IPS-15b (cell line): ENCODE measurements around the gene ANKRD13C.
"Not testable (repeated sequence)": the region's sequence is repeated elsewhere in the genome, so short reads cannot be mapped to it uniquely, and the experiment has no call there.

ENCODE experiments used
- H3K27me3 ChIP-seq: one replicate; pipeline ENCODE4 v1.6.1; 2013; ENCODE audit warnings: low read length; ENCODE audit not compliant: control insufficient read depth, insufficient read depth
- H3K36me3 ChIP-seq: one replicate; pipeline ENCODE4 v1.6.1; 2013; ENCODE audit warnings: low read length; ENCODE audit not compliant: control insufficient read depth, insufficient read depth
- H3K4me1 ChIP-seq: one replicate; pipeline ENCODE4 v1.6.1; 2013; ENCODE audit warnings: mild to moderate bottlenecking, low read length; ENCODE audit not compliant: control insufficient read depth, insufficient read depth
- H3K4me3 ChIP-seq: one replicate; pipeline ENCODE4 v1.5.1; 2013; ENCODE audit warnings: low read depth, low read length
- H3K9ac ChIP-seq: one replicate; pipeline ENCODE4 v1.6.1; 2013; ENCODE audit warnings: low read depth, mild to moderate bottlenecking, low read length
- H3K9me3 ChIP-seq: one replicate; pipeline ENCODE4 v1.6.1; 2013; ENCODE audit warnings: mild to moderate bottlenecking, low read length; ENCODE audit not compliant: control insufficient read depth, insufficient read depth

ANKRD13C gene

DNA sequence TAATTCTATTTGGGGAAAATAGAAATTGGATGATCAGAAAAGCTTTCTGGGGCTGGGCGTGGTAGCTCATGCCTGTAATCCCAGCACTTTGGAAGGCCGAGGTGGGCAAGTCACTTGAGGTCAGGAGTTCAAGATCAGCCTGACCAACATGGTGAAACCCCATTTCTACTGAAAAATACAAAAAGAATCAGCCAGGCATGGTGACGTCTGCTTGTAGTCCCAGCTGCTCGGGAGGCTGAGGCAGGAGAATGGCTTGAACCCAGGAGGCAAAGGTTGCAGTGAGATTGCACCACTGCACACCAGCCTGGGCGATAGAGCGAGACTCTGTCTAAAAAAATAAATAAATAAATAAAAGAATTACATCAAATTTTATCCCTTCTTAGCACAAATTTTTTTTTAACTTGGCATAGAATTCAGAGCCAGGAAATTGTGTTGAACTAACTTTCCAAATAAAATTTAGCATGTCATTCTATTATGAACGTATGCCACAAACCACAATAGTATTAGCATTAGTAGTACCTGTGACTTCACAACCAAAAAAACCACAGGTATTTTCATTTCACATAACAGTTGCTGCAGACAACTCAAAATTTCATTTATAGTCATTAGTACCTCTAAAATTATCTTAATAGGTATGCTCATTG lies 4.5 kb upstream of the ANKRD13C start:
- Histone ChIP-seq H3K36me3 (peaks cover 2% of the 10 kb centered on the region), H3K9me3 (no peaks in the 10 kb centered on the region), H3K4me1 (peaks cover 2% of the 10 kb centered on the region), H3K9ac (no peak overlapping the region), H3K4me3 (no peak overlapping the region), H3K27me3 (no peaks in the 10 kb centered on the region)

DNA sequence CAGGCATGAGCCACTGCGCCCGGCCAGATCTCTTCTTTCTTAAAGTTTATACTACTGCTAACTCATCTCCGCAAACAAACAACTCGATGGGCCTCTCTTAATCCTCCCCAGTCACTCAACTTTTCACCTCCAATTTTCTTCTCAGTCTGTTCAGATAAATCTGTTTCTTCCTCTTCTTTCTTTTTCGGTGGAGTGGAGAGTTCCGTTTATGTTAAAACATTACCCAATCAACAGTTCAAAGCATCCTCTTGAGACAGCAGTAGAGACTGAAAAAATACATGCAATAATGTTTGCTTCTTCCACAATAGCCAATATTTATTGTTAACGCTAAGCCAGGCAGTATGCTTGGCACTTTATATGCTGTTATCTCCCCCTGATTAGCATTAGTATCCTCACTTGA lies 1.4 kb upstream of the ANKRD13C start:
- no peak overlapping the region for H3K4me3 ChIP-seq
- no peak overlapping the region for H3K9ac ChIP-seq
- no peaks in the 10 kb centered on the region for H3K27me3 ChIP-seq
- H3K9me3 ChIP-seq, result no peaks in the 10 kb centered on the region
- H3K4me1 ChIP-seq, result peaks cover 2% of the 10 kb centered on the region
- H3K36me3 ChIP-seq, result peaks cover 5% of the 10 kb centered on the region

DNA sequence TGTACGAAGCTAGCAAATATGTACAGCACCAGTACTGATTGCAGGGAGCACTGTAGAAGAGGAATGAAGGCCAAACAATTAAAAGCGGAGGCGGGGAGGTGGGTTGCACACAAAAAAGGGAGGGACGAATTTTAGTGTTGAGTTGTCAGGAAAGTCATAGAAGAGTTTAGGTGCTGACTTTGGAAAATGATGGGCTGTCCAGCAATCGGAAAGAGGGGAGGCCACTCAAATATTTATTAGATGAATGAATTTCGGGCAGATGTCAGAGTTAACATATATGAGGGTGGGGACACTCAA lies 537 bp upstream of the ANKRD13C start:
- peaks cover 7% of the 10 kb centered on the region for H3K36me3 ChIP-seq
- H3K9ac ChIP-seq, result peak overlapping the region; percentile 98
- H3K4me1 ChIP-seq, result peaks cover 2% of the 10 kb centered on the region
- peak overlapping the region; percentile 84 for H3K4me3 ChIP-seq
- H3K9me3 ChIP-seq, result no peaks in the 10 kb centered on the region
- no peaks in the 10 kb centered on the region for H3K27me3 ChIP-seq

DNA sequence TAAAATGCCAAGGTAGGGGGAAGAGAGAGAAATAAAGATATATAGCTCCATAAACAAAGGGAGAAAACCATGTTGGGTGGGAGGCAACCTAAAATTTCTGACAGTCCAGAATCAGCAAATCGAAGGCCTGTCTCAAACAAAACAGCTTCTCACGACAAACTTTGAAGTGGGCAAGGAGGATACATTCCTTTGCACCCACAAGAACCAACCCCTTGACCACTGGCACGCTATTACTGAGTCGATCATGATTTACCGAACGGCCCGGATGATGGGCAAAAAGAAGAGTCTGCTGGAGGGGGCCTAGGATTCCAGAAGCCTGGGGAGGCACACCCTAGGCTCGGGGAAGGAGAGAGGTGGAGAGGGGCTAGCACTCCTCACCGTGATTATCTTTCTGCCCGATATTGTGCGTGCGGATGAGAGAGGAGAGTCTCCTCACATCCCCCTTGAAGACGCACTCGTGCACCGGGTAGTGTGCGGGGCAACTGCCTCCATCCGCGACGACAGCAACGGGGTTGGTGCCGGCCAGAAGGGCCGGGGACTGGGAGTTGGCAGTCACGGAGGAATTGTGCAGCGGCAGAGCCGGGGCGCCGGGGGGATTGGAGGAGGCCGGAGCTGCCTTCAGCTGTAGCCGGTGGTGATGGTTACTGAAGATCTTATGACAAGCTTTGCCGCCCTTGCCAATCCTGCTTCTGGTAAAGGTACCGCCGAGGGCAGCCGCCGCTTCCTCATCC lies 756 bp downstream of the ANKRD13C start:
- Histone ChIP-seq H3K9ac (peak overlapping the region; percentile 98), H3K9me3 (no peaks in the 10 kb centered on the region), H3K4me3 (peak overlapping the region; percentile 84), H3K4me1 (peaks cover 2% of the 10 kb centered on the region), H3K36me3 (peaks cover 7% of the 10 kb centered on the region), H3K27me3 (no peaks in the 10 kb centered on the region)

DNA sequence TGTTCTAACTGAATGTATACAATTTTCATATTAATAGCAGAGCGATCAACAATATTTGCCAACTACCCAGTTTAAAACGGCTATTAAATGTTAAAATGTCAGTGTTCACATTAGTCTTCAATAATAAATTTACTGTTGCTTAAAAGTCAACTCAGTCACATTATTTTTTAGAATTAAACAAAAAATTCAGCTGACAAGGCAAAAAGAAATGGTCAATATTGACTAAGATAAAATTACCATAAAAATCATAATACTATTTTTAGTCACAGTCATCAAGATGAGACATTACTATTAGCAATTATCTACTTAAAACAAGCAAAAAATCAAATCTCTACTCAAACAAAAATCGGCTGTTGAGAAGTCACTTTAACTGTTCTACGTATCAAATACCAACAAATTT lies 1.5 kb downstream of the ANKRD13C start:
- peak overlapping the region; percentile 84 for H3K4me3 ChIP-seq
- H3K36me3 ChIP-seq, result peaks cover 7% of the 10 kb centered on the region
- H3K9me3 ChIP-seq, result no peaks in the 10 kb centered on the region
- H3K9ac ChIP-seq, result no peak overlapping the region
- H3K4me1 ChIP-seq, result peaks cover 2% of the 10 kb centered on the region
- no peaks in the 10 kb centered on the region for H3K27me3 ChIP-seq

DNA sequence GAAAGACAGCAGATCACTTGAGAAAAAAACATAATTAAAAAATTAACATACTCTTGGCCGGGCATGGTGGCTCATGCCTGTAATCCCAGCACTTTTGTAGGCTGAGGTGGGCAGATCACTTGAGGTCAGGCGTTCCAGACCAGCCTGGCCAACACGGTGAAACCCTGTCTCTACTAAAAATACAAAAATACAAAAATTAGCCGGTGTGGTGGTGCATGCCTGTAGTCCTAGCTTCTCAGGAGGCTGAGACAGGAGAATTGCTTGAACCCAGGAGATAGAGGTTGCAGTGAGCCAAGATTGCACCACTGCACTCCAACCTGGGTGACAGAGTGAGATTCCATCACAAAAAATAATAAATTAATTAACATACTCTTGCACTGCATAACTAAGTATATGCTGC lies 4.7 kb downstream of the ANKRD13C start:
- H3K4me1 ChIP-seq, H3K9me3 ChIP-seq, H3K27me3 ChIP-seq, H3K9ac ChIP-seq, H3K36me3 ChIP-seq, H3K4me3 ChIP-seq: not testable (repeated sequence)

DNA sequence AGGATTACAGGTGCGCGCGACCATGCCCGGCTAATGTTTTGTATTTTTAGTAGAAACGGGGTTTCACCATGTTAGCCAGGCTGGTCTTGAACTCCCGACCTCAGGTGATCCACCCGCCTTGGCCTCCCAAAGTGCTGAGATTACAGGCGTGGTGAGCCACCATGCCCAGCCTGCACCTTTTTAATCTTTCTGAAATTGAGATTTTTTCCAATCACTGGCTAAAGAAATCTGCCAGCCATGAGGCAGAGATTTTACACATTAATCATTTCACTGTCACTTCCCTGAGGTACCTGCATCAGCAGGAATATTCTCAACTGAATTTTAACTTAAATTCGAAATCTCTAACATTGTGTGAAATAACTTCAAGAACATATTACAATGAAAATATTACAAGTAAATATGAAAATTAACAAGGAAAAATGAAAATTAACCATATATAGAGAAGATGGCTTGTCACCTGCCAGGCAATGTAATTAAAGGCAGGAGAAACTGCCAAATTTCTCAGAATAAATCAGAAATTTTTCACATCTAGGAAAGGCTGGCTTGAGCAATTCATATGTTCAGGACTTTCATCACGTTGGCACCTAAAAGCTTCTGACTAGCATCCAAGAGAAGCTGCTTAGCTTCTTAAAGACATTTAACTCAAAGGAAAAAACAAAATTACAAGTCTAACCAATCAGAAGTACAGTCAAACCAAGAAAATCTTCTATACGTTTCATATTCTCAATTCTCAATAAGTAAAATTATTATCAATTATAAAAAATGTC lies 5.9 kb downstream of the ANKRD13C start:
- Histone ChIP-seq H3K27me3 (no peaks in the 10 kb centered on the region), H3K36me3 (peaks cover 4% of the 10 kb centered on the region), H3K9me3 (no peaks in the 10 kb centered on the region), H3K4me1 (no peaks in the 10 kb centered on the region), H3K9ac (no peak overlapping the region), H3K4me3 (no peak overlapping the region)

DNA sequence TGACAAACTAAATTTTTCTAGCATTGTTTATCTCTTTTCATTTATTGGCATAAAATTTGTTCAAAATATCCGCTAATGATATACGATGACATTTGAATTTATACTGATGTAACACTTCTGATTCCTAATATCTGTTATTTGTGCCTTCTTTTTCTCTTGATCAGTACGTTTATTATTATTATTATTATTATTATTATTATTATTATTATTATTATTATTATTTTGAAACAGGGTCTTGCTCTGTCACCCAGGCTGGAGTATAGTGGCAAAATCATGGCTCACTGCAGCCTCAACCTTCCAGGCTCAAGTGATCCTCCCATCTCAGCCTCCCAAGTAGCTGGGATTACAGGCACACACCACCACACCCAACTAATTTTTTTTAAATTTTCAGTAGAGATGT lies 14.9 kb downstream of the ANKRD13C start:
- H3K9ac ChIP-seq, H3K4me1 ChIP-seq, H3K27me3 ChIP-seq, H3K36me3 ChIP-seq, H3K4me3 ChIP-seq, H3K9me3 ChIP-seq: not testable (repeated sequence)

DNA sequence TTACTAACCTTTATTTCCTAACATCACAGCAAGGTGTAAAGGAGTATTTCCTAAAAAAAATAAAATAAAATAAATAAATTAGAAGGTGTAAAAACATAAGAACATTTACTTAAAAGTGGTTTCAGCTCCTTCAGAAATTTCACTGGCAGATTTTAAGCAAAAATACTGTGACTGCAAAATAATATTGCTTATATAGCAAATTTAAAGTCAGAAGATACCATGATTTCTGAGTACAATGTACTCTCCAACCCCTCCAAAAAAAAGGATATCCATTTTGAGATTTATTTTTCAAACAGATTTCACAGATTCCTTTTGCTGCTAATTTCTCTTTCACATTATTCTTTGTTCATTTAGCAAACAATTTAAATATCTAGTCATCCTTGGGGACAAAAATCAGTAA lies 18.5 kb downstream of the ANKRD13C start:
- Histone ChIP-seq H3K4me1 (peaks cover 6% of the 10 kb centered on the region), H3K9me3 (no peaks in the 10 kb centered on the region), H3K9ac (no peak overlapping the region), H3K4me3 (no peak overlapping the region), H3K27me3 (no peaks in the 10 kb centered on the region), H3K36me3 (peaks cover 2% of the 10 kb centered on the region)

DNA sequence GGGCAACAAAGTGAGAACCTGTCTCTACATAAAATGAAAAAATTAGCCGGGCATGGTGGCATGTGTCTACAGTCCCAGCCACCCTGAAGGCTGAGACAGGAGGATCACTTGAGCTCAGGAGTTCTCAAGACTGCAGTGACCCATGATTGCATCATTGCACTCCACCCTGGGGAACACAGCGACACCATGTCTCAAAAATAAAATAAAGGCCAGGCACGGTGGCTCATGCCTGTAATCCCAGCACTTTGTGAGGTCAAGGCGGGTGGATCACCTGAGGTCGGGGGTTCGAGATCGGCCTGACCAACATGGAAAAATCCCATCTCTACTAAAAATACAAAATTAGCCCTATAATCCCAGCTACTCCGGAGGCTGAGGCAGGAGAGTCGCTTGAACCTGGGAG lies 20.1 kb downstream of the ANKRD13C start:
- H3K4me3 ChIP-seq, result no peak overlapping the region
- H3K4me1 ChIP-seq, result peaks cover 6% of the 10 kb centered on the region
- no peaks in the 10 kb centered on the region for H3K27me3 ChIP-seq
- peaks cover 2% of the 10 kb centered on the region for H3K36me3 ChIP-seq
- H3K9ac ChIP-seq, result no peak overlapping the region
- no peaks in the 10 kb centered on the region for H3K9me3 ChIP-seq

DNA sequence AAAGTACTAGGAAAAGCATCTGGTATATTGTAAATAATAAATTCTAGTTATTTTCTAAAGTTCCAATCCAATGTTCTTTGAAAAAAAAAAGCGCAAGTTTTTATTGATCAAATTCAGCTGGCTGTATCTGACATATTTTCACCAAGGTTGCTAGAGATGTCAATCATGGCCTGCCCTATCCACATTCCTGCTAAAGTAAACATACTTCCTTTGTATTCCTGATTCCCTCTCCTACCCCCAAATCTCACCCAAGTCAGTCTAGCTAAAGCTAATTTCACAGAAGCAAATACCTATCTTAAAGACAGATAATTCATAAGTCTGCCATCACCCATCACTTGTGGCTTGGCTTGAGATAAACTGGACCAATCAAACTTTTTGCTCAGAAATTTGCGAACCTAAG lies 21.3 kb downstream of the ANKRD13C start:
- Histone ChIP-seq H3K4me3 (no peak overlapping the region), H3K36me3 (peaks cover 2% of the 10 kb centered on the region), H3K9me3 (no peaks in the 10 kb centered on the region), H3K27me3 (no peaks in the 10 kb centered on the region), H3K4me1 (peaks cover 6% of the 10 kb centered on the region), H3K9ac (no peak overlapping the region)

DNA sequence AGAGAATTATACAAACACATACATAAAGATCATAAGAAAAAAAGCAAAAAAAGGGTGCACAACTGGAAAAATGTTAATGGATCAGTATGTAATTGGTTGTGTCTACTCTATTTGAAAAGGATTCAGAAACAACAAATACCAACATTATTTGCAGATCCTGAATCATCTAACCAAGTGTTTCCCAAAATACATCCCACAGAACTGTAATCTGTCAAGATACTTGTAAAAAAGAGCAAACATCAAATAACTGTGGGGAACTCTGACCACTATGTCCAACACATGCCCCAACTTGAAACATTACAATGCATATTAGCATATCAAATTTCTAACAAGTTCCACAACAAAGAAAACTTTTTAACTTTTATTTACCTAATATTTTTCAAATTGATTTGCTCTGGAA lies 22.6 kb downstream of the ANKRD13C start:
- Histone ChIP-seq H3K9ac (no peak overlapping the region), H3K27me3 (no peaks in the 10 kb centered on the region), H3K4me3 (no peak overlapping the region), H3K9me3 (no peaks in the 10 kb centered on the region), H3K4me1 (peaks cover 6% of the 10 kb centered on the region), H3K36me3 (peaks cover 2% of the 10 kb centered on the region)
